T follicular helper cell (primary cell): Measurements from ENCODE around the gene ANKRD44.

Experiments used
- DNase-seq: peaks from one replicate; pipeline ENCODE4 v3.0.0-alpha.2; 2020; ENCODE audit warnings: low read depth

ANKRD44 gene

DNA sequence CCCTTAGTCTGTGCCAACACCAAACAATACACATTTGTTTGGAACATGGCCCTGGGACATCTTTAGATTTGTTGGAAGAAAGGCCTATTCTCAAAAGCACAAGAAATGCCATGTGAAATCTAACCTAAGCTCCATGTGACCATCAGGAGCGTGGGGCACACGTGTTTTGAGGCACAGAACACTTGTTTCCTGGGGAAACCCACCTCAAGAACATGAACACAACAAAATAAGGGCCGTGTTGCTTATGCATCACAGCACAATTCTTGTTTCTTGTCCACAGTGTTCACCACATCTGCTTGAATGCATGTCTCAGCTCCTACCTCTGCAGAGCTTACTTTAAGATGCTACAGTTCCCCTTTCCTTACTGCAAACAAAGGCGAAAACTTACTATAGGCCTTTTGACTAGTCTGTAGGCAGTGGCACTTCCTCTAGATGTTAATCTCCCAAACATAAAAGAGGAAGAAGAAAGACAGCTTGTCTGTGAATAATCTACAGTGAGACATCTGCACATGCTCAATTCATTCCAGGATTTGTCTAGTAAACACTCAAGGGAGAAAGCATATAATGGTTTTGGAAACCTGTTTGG, 165.0 kb downstream of the ANKRD44 start:
- DNase-seq, result no peak

DNA sequence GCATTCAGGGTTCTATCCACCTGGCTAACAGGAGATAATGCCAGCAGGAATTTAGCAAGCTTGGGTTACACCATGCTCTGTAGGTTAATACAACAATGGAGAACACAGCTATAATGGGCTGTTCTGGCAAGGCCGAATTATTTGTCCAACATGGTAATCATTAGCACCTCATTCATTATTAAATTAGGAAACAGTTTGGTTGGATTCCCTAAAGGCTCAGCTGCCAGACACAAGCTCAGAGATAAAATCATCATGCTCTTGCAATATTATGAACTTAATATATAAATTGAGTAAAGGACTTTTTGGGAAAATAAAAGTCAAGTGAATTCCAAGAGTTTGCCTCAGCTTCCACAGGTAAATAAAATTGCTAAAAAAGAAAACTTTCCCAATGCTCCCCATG, 166.4 kb downstream of the ANKRD44 start:
- DNase-seq, result no peak

DNA sequence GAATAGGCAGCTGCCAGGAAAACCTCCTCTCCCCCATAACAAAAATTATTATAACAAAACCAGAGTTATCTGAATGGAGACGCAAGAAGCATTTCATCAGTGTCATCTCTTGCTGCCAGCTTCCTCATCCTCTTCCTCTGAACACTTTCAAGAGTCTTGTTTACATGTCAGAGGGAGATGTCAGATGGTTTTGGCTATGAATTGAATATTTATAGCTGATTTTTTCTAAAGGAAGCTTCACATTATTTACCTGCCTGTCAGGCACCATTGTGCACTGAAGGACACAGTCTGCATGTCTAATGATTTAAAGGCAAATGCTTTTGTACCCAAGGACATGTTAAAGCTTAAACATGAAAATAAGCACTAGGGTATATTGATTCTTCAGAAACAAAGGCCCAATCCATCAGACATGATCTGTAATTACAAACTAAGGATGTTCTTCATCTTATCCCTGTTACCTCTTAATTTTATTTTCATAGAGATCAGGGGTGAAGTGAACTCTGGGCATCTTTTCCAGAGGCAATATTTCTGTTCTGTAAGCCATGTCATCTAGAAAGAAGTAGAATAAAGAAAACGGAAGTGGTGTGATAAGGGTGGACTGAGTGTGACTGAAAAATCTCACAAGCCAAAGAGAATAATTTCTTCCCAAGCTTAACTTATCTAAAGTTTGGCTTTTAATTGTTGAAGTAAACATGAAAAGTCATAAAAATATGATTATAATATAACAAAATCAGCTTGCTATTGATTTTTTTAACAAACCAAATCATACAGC, 168.7 kb downstream of the ANKRD44 start:
- DNase-seq, result no peak

DNA sequence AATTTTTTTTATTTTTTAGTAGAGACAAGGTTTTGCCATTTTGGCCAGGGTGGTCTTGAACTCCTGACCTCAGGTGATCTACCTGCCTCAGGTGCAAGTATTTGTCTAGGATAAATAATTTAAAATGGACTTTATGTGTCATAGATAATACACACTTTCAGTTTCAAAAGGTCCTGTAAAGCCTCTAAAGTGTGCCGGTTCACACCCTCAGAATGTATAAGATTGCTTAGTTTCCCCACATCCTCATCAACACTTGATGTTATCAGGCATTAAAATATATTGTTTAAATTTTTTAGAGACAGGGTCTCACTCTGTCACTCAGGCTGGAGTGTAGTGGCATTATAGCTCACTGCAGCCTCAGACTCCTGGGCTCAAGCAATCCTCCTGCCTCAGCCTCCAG, 170.5 kb downstream of the ANKRD44 start:
- no peak for DNase-seq

DNA sequence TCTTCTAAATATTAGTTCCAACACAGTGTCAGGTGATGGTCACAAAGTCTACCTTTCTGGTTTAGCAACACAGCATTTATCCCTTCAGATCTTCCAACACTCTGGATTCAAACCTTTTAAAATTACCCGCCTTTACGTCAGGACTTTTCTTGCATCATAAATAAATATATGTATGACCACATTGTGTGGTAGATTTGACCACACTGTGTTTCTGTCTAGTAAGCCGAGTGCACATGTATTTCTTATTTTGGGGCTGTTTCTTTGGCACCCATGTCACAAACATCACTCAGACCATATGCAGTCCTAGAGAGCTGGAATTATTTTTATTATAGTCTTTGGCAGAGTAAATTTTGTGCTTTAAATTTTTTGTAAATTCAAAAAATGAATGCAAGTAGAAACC, 172.1 kb downstream of the ANKRD44 start:
- DNase-seq, result no peak

DNA sequence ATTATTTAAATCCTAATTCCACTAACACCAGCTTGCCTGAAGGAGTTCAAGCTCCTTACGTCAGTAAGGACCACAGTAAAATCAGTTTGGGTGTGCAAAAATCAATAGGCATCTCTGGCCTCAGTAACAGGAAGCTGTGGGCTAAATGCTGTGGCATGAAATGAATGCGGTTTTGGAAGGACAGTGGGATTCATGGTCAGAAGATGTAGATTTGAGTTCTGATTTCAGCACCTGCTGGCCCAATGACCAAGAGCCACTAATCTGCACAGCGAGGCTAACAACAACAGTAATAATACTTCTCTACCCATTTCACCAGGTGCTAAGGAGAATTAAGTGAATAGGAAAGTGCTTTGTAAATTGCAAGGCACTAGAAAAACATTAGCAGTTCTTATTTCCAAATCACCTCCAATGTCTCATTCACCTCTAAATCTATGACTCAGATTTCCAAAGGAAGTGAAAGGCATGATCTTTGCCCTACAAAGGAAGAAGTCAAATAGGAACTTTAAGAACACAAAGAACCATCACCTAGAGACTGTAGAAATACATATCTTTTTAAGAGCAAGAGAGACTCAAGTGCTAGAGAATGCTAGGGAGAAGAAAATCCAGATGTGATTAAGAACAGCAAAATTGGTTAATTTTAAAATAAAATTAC, 172.6 kb downstream of the ANKRD44 start:
- no peak for DNase-seq

DNA sequence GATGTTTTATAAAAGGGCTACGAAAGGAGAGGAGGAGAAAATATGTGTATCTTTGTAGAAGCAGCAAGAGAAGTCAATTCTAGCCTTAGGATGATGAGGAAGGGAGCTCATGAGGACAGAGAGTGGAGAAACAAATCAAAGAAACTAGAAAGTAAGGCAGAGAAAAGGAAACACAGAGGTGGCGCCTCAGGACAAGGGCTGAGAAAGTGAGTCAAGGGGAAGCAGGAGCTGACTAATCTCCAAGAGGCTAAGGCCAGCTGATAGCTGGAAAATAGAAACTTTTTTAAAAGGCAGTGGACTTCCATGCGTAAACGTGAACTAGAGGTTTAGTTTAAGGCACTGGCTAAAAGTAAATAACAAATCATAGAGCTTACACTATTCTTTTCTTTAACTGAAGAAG, 173.3 kb downstream of the ANKRD44 start:
- no peak for DNase-seq

DNA sequence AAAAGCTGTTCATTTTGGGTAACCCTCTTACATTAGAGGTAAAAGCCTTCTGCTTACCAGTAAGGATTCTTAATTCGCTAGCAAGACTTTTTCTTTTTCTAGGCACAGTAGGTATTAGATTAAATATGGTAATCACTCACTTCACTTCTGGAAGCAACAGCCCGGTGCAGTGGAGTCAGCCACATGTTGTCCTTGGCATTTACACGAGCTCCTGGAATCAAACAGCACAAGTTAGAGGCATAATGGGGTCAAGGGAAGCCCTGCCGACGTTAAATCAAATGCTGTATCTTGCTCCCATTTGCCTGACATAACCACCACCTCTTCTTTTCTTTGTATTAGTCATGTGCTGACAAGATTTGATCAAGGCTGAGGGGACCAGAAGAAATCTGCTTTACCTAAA, 174.1 kb downstream of the ANKRD44 start:
- no peak for DNase-seq

DNA sequence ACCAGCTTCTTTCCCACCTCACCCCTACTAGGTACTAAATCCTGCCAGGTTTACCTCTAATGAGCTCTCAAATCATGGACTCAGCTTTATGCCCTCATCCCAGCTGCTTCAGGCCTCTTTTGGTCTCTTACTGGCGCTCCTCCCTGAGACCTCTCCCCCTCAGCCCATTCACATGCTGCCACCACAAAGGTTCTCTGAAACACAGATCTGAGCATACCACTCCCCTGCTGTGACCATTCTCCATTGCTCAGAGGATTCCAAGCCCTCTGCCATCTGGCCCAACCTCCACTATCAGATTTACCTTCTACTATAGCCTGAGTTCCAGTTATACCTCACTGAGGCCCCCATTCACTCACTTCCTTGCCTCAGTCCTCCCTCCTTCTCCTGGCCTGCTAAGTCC, 174.8 kb downstream of the ANKRD44 start:
- DNase-seq, result no peak

DNA sequence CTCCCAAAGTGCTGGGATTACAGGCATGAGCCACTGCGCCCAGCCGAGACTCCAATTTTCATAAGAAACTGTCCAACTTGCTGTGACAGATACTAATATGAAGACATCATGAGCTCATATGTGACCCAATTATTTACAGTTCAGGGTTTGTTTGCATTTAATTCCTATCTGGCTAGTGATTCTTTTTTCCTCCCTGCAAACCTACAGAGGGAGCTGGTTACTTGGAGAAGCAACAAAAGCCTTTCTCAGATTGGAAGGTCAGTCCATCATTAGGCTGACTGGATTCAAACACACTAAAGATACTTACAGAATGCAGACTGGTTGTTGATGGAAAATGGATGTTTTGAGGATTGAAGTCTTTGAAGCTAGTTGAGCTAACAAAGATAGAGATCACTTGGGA, 176.4 kb downstream of the ANKRD44 start:
- no peak for DNase-seq

DNA sequence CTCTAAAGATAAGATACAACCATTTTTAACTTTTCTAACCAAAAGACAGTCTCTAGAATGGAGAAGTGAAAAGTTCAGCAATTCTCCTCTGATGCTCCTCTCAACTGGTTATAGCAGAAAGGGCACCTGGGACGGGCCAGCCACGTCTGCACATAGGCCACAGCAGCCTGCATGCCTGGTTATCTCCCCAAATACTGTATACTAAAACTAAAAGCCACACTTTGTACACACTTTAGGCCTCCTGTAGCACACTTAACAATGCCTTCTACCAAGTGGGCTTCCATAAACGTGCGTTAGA, 179.1 kb downstream of the ANKRD44 start:
- no peak for DNase-seq

DNA sequence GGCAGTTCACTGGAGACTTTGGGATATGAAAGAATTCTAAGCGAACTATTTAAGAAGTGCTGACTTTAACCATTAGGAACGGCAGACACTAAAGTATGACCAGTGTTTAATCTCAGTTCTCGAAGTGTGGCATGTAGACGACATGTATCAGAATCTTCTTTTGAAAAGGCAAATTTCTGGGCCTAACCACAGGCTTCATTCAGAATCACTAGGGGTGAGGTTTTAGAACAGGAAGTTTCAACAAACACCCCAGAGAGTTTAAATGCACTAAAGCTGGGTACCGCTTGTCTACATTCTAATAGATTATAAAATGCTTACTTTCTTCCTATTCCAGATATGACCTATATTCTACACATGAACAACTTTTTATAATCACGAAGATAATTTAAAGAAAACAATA, 180.3 kb downstream of the ANKRD44 start:
- DNase-seq, result no peak

DNA sequence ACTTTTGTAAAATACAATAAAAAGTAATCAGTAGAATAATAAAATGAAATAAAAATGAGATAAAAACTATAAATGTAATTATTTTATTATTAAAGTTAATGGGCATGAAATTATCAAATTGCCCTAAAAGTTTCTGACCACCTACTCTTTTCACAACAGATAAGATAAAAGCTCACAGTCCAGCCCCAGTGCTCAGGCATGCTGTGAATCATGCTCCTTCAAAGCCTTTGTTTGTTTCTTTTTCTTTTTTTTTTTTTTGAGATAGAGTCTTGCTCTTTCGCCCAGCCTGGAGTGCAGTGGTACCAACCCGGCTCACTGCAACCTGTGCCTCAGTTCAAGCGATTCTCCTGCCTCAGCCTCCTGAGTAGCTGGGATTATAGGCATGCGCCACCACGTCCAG, 181.7 kb downstream of the ANKRD44 start:
- DNase-seq, result no peak

DNA sequence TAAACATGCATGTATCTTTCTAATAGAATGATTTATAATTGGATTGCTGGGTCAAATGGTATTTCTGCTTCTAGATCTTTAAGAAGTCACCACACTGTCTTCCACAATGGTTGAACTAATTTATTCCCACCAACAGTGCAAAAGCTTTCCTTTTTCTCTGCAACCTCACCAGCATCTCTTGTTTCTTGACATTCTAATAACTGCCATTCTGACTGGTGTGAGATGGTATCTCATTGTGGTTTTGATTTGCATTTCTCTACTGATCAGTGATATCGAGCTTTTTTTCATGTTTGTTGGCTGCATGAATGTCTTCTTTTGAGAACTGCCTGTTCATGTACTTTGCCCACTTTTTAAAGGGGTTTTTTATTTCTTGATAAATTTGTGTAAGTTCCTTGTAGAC, 182.5 kb downstream of the ANKRD44 start:
- no peak for DNase-seq

DNA sequence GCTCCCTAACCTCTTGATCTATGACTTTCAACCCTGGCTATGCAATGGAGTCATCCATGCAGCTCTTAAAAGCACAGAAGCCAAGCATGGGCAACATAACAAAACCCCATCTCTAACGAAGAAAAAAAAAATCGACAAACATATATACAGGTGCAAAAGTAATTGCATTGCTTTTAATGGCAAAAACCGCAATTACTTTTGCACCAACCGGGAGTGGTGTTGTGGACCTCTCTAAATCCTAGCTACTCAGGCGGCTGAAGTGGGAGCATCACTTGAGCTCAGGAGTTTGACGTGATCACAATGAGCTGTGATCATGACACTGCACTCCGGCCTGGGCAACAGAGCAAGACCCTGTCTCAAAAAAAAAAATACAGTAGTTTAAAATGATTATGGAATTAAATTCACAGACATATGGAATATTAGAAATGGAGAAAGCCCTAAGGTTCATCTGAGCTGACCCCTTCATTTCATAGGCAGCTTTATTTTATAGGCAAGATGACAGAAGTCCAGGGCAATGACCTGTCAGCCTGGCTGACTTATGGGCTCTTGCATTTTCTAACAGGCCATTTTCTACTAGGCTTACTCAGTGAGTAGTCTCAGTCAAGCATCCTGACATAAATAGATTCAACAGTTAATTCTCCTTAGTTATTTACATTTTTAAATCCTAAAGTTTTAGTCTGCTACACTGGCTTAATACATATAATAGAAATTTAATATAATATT, 183.8 kb downstream of the ANKRD44 start:
- DNase-seq, result no peak

DNA sequence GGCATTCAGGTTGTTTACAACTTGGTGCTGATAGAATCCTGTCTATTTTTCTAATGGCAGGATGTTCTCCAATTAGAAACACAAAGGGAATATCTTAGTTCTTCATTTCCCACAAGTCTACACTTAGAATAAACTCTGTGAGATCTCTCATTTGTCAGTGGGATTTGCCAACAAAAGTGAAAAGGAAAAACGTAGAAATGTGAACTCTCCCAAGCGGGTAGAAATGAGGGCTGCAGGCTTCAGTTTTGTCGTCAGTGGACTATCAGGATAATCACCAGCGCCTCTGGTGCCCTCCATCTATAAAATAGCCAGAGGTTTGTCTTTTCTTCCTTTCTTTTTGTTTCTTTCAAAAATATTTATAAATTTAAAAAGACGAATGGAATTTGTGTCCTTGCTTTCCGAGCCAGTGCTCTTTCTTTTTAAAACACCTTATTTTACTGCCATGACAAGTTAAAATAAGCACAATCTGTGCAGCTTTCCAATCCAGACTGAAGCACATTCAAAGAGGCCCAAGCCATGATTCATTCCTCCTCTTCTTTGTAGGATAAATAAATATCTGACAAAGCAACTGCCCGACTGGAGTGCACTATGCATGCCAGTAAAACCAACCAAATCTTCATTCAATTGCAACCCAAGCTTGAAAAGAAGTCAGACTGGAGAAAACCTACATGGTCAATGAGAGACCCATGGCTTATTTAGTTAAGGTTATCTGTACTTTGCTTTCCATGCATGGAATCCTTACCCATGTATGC, 185.8 kb downstream of the ANKRD44 start:
- no peak for DNase-seq

DNA sequence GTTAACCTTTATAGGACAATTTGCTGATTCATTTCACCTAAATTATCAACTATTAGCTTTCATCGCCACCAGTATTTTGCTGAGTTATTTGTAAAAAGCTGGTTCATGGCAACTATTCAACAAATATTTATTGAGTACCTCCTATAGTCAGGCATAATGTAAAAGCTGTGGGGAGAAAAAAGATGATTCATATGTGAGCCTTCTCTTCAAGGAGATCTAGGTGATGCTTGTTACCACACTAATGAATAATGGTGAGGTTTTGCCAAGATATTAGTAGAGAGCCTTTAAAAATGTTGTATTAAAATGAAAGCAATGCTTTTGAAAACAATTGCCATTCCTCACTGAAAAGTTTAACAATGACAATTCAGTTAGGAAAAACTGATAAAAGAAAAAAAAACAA, 187.8 kb downstream of the ANKRD44 start:
- no peak for DNase-seq

DNA sequence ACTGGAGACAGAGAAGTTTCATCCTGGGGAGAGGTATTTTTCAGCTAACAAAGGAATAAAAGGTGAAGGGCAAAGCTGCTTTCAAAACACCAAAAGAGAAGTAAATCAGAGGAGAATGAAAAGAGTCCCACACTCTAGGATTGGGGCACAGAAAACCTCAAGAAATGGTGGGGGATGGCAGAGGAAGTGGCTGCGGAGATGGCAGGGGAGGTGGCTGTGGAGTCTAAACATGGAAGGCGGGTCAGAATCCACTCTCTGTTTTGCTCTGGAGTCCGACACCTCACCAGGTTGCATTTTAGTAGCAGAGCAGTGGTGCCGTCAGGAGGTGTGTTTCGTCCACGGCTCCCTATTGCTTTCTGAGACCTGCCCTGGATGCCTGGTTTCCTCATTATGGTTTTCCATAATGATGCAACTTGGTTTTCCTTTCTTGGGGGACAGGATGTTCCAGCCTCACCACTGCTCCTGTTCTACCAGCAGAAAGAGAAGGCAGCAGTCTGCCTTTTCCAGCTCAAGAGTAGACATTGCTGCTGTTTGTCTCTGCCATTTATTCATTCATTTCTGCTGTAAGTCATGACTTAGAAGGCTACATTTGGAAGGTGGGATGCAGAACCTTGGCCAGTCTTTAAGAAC, 188.7 kb downstream of the ANKRD44 start:
- DNase-seq, result no peak

DNA sequence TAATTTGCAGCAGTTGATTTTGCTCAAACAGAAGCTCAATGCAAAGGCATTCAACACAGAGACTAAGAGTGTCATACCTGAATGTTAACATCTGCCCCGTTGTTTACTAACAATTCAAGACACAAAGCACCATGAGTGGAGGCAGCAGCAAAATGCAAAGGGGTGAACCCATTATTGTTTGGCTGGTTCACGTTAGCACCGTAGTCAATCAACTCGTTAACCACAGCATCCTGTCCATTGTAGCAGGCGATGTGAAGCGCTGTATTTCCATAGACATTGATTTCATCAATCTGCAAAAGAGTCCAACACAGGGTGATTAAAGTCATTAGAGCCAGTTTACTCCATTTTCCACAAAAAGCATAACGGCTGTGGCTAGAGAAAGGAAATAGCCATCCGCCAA, 189.3 kb downstream of the ANKRD44 start:
- DNase-seq, result no peak

DNA sequence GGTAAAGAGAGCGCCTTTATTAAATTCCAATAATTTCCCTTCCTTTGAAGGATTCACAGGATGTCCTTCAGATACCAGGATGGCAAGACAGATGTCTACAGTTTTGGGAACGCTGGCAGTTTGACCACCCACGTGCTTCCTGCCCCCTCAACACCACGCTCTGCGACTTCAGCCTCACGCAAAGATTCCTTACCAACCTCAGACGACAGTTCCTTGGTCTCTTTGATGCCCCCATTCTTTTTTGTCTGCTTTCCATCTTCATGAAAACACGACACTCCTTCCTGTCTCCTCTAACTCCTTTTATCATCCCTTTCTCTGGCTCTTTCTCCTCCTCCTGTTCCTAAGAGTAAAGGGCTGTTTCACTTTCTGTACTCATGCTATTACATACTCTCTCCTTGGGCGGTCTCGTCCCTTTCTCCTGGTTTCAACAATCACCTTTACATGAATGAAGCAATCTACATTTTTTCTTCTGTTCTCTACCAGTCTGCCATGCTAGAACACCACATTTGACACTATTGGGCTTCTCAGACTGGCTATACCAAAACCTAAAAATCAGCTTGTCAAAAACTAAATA, 194.2 kb downstream of the ANKRD44 start:
- no peak for DNase-seq

DNA sequence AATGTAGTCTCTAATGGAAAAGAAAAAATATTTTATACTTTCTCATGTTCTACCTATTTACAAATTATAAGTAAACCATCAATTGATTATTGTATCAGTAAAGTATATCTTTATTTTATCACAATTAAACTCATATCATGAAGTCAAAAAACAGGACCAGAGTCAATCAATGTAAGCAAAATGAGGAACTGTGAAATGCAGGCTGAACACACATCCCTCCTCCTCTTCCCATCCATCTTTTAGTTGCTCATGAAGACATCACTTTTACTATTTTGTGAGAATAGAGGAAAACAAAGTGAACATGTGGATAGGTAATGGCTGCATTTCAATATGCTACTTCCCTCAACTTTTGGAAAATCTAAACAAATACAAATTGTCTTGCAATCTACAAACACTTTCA, 195.3 kb downstream of the ANKRD44 start:
- DNase-seq, result no peak
